H9 (cell line): Measurements from ENCODE around the gene PHF12. TPM values are rescaled to one million over a fixed set of nuclear protein-coding genes. Genes with fewer than 3 reads are reported as not detected.

Experiments
- DNase-seq: peaks from one replicate; pipeline ENCODE4 v3.0.0-alpha.2; 2017
- H2AFZ ChIP-seq: one replicate; pipeline ENCODE4 v1.6.1; 2013; ENCODE audit warnings: mild to moderate bottlenecking, low read length, control low read depth, moderate library complexity
- H2AK5ac ChIP-seq: 2 replicates; pipeline ENCODE4 v1.6.1; 2013; ENCODE audit warnings: low read length, control low read depth, mixed read lengths; ENCODE audit not compliant: insufficient read length
- H2BK120ac ChIP-seq: one replicate; pipeline ENCODE4 v1.6.1; 2013; ENCODE audit warnings: low read depth, mild to moderate bottlenecking, low read length, control low read depth, inconsistent platforms; ENCODE audit not compliant: poor library complexity, severe bottlenecking
- H2BK12ac ChIP-seq: 2 replicates; pipeline ENCODE4 v1.6.1; 2013; ENCODE audit warnings: low read length, control low read depth, mixed read lengths, low read depth; ENCODE audit not compliant: insufficient read length
- H2BK15ac ChIP-seq: 2 replicates; pipeline ENCODE4 v1.6.1; 2013; ENCODE audit warnings: low read depth, low read length, control low read depth
- H2BK20ac ChIP-seq: one replicate; pipeline ENCODE4 v1.6.1; 2013; ENCODE audit warnings: low read depth, mild to moderate bottlenecking, low read length, control low read depth, inconsistent platforms; ENCODE audit not compliant: poor library complexity, severe bottlenecking
- H2BK5ac ChIP-seq: 2 replicates; pipeline ENCODE4 v1.6.1; 2013; ENCODE audit warnings: low read length, control low read depth, mixed read lengths; ENCODE audit not compliant: insufficient read length
- H3K14ac ChIP-seq: 2 replicates; pipeline ENCODE4 v1.6.1; 2013; ENCODE audit warnings: low read length, control low read depth; ENCODE audit not compliant: insufficient read depth
- H3K18ac ChIP-seq: 2 replicates; pipeline ENCODE4 v1.6.1; 2013; ENCODE audit warnings: low read depth, mild to moderate bottlenecking, mixed read lengths, low read length, control low read depth; ENCODE audit not compliant: insufficient read length
- H3K23ac ChIP-seq: 2 replicates; pipeline ENCODE4 v1.6.1; 2013; ENCODE audit warnings: low read length, control low read depth, mixed read lengths, low read depth; ENCODE audit not compliant: insufficient read length
- H3K23me2 ChIP-seq: 2 replicates; pipeline ENCODE4 v1.6.1; 2013; ENCODE audit warnings: low read depth, mild to moderate bottlenecking, mixed read lengths, low read length, control low read depth; ENCODE audit not compliant: insufficient read length, poor library complexity, severe bottlenecking
- H3K27ac ChIP-seq: 2 replicates; pipeline ENCODE4 v1.5.1; 2013; ENCODE audit warnings: low read length, control low read depth, mixed read lengths, low read depth; ENCODE audit not compliant: insufficient read length
- H3K27me3 ChIP-seq: 2 replicates; pipeline ENCODE4 v1.6.1; 2013; ENCODE audit warnings: low read length, control low read depth, inconsistent platforms; ENCODE audit not compliant: insufficient read depth
- H3K4ac ChIP-seq: 2 replicates; pipeline ENCODE4 v1.6.1; 2013; ENCODE audit warnings: low read depth, mild to moderate bottlenecking, control low read depth, inconsistent platforms, low read length, moderate library complexity
- H3K4me1 ChIP-seq: 2 replicates; pipeline ENCODE4 v1.6.1; 2013; ENCODE audit warnings: low read length, control low read depth, inconsistent platforms; ENCODE audit not compliant: insufficient read depth
- H3K4me2 ChIP-seq: 2 replicates; pipeline ENCODE4 v1.6.1; 2013; ENCODE audit warnings: low read length, control low read depth, mixed read lengths; ENCODE audit not compliant: insufficient read length, insufficient read depth
- H3K56ac ChIP-seq: 2 replicates; pipeline ENCODE4 v1.6.1; 2013; ENCODE audit warnings: low read depth, mild to moderate bottlenecking, mixed read lengths, low read length, control low read depth; ENCODE audit not compliant: insufficient read length
- H3K79me1 ChIP-seq: 2 replicates; pipeline ENCODE4 v1.6.1; 2013; ENCODE audit warnings: low read depth, mild to moderate bottlenecking, moderate library complexity, low read length, control low read depth, inconsistent platforms; ENCODE audit not compliant: insufficient read depth, poor library complexity, severe bottlenecking
- H3K79me2 ChIP-seq: 2 replicates; pipeline ENCODE4 v1.6.1; 2013; ENCODE audit warnings: low read length, control low read depth, inconsistent platforms; ENCODE audit not compliant: insufficient read depth
- H3K9ac ChIP-seq: 2 replicates; pipeline ENCODE4 v1.6.1; 2013; ENCODE audit warnings: low read length, control low read depth, mixed read lengths; ENCODE audit not compliant: insufficient read length; ENCODE audit errors: extremely low read depth
- H3K9me3 ChIP-seq: one replicate; pipeline ENCODE4 v1.6.1; 2013; ENCODE audit warnings: low read depth, low read length, inconsistent platforms; ENCODE audit not compliant: control insufficient read depth
- H3T11ph ChIP-seq: one replicate; pipeline ENCODE4 v1.6.1; 2013; ENCODE audit warnings: mild to moderate bottlenecking, low read length, control low read depth, inconsistent platforms
- H4K20me1 ChIP-seq: one replicate; pipeline ENCODE4 v1.6.1; 2013; ENCODE audit not compliant: control insufficient read depth, insufficient read length, insufficient read depth
- H4K5ac ChIP-seq: 2 replicates; pipeline ENCODE4 v1.6.1; 2013; ENCODE audit warnings: low read depth, mild to moderate bottlenecking, mixed read lengths, low read length, control low read depth; ENCODE audit not compliant: insufficient read length
- H4K8ac ChIP-seq: replicated peaks from 2 replicates; pipeline ENCODE4 v1.6.1; 2013; ENCODE audit warnings: low read length, control low read depth, mixed read lengths, low read depth; ENCODE audit not compliant: insufficient read length
- H4K91ac ChIP-seq: 2 replicates; pipeline ENCODE4 v1.6.1; 2013; ENCODE audit warnings: low read depth, mild to moderate bottlenecking, moderate library complexity, mixed read lengths, low read length, control low read depth; ENCODE audit not compliant: insufficient read length
- H3K27ac Mint-ChIP-seq, 3 experiments: 2 replicates in 2 of 3; 3 replicates in 1 of 3; pipeline ENCODE4 v1.8.0; 2020 to 2021; ENCODE audit warnings: mixed read lengths in 3 of 3, mild to moderate bottlenecking in 1 of 3, moderate library complexity in 1 of 3
- H3K27me3 Mint-ChIP-seq: 2 replicates; pipeline ENCODE4 v1.8.0; 2021; ENCODE audit warnings: low read depth, mild to moderate bottlenecking, moderate library complexity, mixed read lengths
- H3K36me3 Mint-ChIP-seq, 3 experiments: 2 replicates in 2 of 3; 3 replicates in 1 of 3; pipeline ENCODE4 v1.8.0; 2020 to 2021; ENCODE audit warnings: low read depth in 3 of 3, mixed read lengths in 3 of 3; ENCODE audit not compliant: insufficient read depth in 1 of 3
- H3K4me1 Mint-ChIP-seq, 2 experiments: 2 replicates each; pipeline ENCODE4 v1.8.0; 2020; ENCODE audit warnings: mixed read lengths in 2 of 2
- H3K4me3 Mint-ChIP-seq, 2 experiments: 2 replicates in 1 of 2; 3 replicates in 1 of 2; pipeline ENCODE4 v1.8.0; 2020 to 2021; ENCODE audit warnings: mild to moderate bottlenecking in 2 of 2, mixed read lengths in 2 of 2, moderate library complexity in 1 of 2
- H3K9me3 Mint-ChIP-seq, 2 experiments: 2 replicates in 1 of 2; 3 replicates in 1 of 2; pipeline ENCODE4 v1.8.0; 2020; ENCODE audit warnings: mild to moderate bottlenecking in 2 of 2, mixed read lengths in 2 of 2, moderate library complexity in 1 of 2
- CTCF ChIP-seq: fragments of 200-600 bp; sonication (generic); conservative IDR thresholded peaks from 3 replicates; pipeline ENCODE4 v1.8.0; 2021; ENCODE audit warnings: antibody characterized with exemption, mild to moderate bottlenecking
- WGBS: extraction: QIAGEN DNeasy Blood & Tissue Kit; methylation state at CpG from one replicate; pipeline ENCODE4 v1.1.7; 2013; ENCODE audit warnings: missing lambda C conversion rate, low lambda C conversion rate, mixed read lengths; ENCODE audit not compliant: insufficient read length; ENCODE audit errors: extremely low coverage; 5-methylcytosine and 5-hydroxymethylcytosine counted together
- total RNA-seq: library from RNA; stranded (reverse); gene quantifications from 2 replicates; pipeline ENCODE4 v1.2.1, GENCODE V29; 2021

PHF12 gene
- total RNA-seq, 1 experiment from 2014 or later, result 62.1 TPM

- peak overlapping the region in 2 of 3 experiments; percentile 23 to 37; a peak in 3 of 7 replicates for H3K27ac Mint-ChIP-seq
Observed at GRCh38 chr17:28982131-28982793, 30.9 kb upstream of the PHF12 start.

More at GRCh38 chr17:28982131-28982793, 30.9 kb upstream of the PHF12 start:
- H3K14ac ChIP-seq, result no peak overlapping the region
- H2BK120ac ChIP-seq, result no peak overlapping the region
- no peaks in the 10 kb centered on the region for H3K9me3 ChIP-seq
- no peaks in the 10 kb centered on the region for H4K20me1 ChIP-seq
- no peak overlapping the region for H2BK15ac ChIP-seq
- no peak overlapping the region for H3K23ac ChIP-seq
- Mint-ChIP-seq H3K9me3 (no peaks in the 10 kb centered on the region), H3K4me1 (peaks cover 42 to 46% of the 10 kb centered on the region in 2 experiments), H3K36me3 (no peaks in the 10 kb centered on the region; a peak in 1 of 7 replicates), H3K4me3 (no peak overlapping the region), H3K27me3 (peaks cover 15% of the 10 kb centered on the region)
- H3K79me2 ChIP-seq, result no peaks in the 10 kb centered on the region
- H4K5ac ChIP-seq, result no peak overlapping the region
- no peak overlapping the region for H3K9ac ChIP-seq
- no peak overlapping the region for H3K27ac ChIP-seq
- no peaks in the 10 kb centered on the region for H3K79me1 ChIP-seq
- no peak for TF ChIP-seq CTCF
- no peak overlapping the region for H2BK20ac ChIP-seq
- no peak overlapping the region for H3T11ph ChIP-seq
- no peak overlapping the region for H2BK12ac ChIP-seq
- H3K27me3 ChIP-seq, result no peaks in the 10 kb centered on the region
- no peak overlapping the region for H2BK5ac ChIP-seq
- H4K8ac ChIP-seq, result no peak overlapping the region
- H3K4ac ChIP-seq, result no peak overlapping the region
- H3K23me2 ChIP-seq, result no peaks in the 10 kb centered on the region
- H3K4me1 ChIP-seq, result peaks cover 4% of the 10 kb centered on the region; the same call in 1 of the 2 replicates
- WGBS, result no CpG with 5 or more reads among the region's 11 CpGs
- H2AFZ ChIP-seq, result no peak overlapping the region
- no peak for DNase-seq
- no peak overlapping the region for H3K18ac ChIP-seq
- no peak overlapping the region for H4K91ac ChIP-seq
- H3K4me2 ChIP-seq, result no peak overlapping the region
- no peak overlapping the region for H2AK5ac ChIP-seq
- no peak overlapping the region for H3K56ac ChIP-seq
